Astrocyte of the hippocampus (primary cell): ENCODE measurements around the gene POLD4.
A peak's percentile ranks its signal among the peaks of the same experiment; 100 is the strongest.

ENCODE experiments used
- DNase-seq: peaks from one replicate; pipeline ENCODE4 v3.0.0; 2011; ENCODE audit warnings: low read depth, low spot score

POLD4 gene

GRCh38 chr11:67371189-67371910 lies 18.0 kb upstream of the POLD4 start:
- peak; percentile 73 for DNase-seq

GRCh38 chr11:67370351-67371076 lies 17.2 kb upstream of the POLD4 start:
- DNase-seq = no peak

- DNase-seq = peak; percentile 63
Measured at GRCh38 chr11:67369801-67370284, 16.5 kb upstream of the POLD4 start.

DNA sequence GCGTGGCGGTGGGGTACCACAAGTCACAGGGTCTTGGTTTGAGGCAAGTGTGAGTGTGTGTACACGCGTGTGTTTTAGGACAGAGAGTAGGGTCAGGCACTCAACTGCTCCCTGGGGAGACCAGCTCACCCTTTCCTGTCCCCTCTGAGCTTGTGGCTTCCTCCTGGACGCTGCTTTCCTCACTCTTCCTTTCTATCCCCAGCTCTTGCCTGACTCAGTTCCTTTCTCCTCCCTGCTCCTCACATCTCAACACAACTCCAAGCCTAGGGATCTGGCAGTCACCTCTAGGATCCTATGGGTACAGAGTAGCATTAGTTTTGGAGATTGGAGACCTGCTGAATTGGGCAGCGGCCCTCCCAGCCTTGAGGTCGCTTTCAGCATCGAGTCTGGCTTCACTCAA lies 15.9 kb upstream of the POLD4 start:
- no peak for DNase-seq

- DNase-seq = no peak
Measured at GRCh38 chr11:67368621-67369020, 15.3 kb upstream of the POLD4 start.

DNA sequence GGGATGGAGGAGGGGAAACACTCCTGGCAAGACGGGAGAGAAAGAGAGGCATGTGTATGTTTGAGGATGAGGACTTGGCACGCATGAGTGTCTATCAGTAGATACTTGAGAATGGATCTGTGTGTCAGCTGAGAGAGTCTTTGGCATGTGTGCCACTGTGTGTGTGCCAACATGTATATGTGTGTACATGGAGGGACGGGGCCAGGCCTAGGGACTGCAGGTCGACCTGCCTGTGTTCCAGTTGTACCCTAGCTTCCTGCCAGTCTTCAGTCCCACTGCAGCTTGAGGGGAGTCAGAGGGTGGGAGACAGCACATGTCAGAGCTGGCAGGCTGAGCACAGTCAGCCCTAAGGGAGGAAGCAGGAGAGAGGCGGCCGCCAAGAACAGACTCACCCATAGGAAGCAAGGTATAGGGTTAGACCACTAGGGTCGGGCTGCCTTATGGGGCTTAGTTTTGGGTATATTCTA lies 14.4 kb upstream of the POLD4 start:
- no peak for DNase-seq

DNA sequence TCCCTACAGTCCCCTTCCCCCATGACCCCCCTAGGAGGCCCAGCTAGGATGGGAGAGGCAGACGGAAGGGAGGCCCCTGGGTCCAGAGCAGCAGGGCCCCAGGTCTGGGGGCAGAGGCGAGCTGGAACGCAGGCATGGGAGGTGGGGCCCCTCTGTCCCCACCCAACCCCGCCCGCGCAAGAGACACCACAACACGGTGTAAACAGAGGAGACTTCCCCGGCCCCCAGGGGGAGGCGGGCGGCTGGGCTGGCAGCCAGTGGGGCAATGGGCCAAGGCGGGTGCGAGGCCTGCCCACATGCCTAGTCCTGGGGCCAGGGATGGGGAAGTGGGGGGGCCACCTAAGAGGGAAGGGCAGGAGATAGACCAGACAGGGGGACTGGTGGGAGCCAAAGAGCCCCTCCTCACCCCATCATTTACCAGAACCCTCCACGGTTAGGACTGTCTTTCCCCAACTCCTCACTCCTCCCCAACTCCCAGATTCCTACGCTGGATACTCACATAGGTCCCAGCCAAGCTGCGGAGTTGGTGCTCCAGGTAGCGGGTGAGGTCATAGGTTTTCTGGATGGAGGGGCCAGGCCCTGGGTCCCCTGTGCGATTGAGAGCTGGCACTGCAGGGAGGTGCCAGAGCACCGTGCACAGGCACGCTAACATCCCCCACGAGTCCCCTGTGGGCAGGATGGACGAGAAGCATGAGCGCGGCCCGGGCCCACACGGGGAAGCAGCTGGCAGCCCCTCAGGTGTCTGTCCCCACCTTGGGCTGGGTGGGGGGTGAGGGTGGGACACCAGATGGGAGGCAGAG lies 13.8 kb upstream of the POLD4 start:
- DNase-seq = no peak

- DNase-seq = no peak
Measured at GRCh38 chr11:67366546-67366945, 13.2 kb upstream of the POLD4 start.

GRCh38 chr11:67365736-67366444 lies 12.5 kb upstream of the POLD4 start:
- DNase-seq = no peak

GRCh38 chr11:67364783-67365722 lies 11.7 kb upstream of the POLD4 start:
- no peak for DNase-seq

DNA sequence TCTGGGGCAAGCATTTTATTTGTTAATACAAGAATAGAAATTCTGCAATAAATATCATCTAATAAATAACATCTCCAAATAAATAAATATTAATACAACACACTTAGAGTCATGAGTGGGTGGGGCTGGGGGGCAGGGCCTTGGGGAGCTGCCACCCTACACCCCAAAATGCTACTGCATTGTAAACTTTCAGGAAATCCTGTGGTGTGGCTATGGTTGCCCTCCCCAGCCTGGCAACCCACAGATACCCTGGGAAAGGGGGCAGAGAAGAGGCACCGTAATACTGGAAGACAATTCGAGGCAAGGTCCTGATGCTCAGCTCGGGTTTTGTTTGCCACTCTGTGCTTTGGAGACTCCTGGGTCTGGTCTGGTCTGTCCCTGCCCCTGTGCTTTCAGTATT lies 10.8 kb upstream of the POLD4 start:
- no peak for DNase-seq

DNA sequence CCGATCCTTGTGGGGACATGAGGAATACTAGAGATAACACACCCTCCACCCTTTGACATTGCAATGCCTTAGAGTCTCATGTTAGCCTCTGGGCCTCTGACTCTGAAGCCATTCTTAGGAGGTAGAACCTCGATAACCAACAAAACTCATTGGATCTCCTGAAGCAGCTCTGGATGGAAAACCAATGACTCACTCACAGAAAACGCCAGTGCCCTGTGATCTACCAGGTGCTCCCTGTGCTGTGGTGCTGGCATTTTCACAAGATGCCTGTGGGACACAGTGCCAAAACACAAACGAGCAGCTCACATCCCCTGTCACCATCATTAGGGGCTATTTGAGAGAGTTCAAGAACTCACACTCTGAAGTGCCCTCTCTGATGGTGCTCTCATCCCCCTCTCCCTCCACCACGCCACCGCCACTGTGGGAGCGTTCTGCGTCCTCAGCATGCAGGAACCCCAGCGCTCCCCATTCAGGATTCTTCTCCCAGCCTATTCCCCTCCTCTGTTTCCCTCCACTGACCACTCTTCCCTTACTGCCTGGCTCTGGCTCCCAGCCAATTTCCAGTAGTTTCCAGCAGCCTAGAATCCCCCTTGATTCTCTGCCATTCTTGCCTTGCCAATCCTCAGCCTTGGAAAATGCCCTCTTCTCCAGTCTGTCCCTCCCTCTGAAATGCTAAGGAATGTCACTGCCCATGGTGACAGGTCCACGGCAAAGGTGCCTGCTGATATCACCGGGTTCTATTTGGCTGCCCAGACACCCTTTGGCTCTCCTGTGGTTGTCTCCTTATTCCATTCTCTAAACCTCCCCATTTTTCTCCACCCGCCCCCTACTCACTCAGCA lies 4.7 kb upstream of the POLD4 start:
- DNase-seq = peak; percentile 87

GRCh38 chr11:67356864-67357561 lies 3.7 kb upstream of the POLD4 start:
- DNase-seq = peak; percentile 91

- no peak for DNase-seq
Measured at GRCh38 chr11:67356387-67356863, 3.1 kb upstream of the POLD4 start.

DNA sequence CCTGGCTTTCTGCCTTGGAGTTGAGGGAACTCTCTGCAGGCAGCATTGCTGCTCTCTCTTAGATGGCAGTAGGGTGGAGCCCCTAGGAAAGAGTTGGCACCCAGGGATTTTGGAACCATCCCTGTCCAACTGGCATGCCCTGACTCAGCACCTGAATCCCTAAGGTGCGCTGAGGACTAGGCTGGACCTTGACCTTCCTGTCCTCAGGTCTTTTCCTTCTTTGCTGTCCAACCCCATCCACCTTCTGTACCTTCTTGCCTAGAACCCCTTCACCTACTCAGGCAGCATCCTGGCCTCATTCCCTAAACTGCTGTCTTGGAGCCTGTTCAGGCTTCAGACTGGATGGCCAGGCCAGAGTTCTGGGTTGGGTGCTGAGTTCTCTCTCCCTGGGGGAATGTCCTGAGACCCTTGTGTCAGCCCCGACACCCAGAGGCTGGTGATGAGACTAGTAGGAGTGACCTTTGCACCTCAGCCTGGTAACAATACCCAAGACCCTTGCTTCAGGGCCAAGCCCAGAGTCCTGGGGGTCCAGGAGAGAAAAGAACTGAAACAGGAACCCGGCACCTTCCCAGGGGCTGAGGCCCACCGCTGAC lies 2.5 kb upstream of the POLD4 start:
- no peak for DNase-seq

GRCh38 chr11:67355023-67355793 lies 1.9 kb upstream of the POLD4 start:
- peak; percentile 31 for DNase-seq
